GM03348 (cell line): ENCODE measurements around the gene COX7B2.

Source experiments
- DNase-seq: peaks from one replicate; pipeline ENCODE4 v3.0.0; 2012; ENCODE audit warnings: low spot score

The COX7B2 gene

GRCh38 chr4:46909078-46909477 is at the start of gene COX7B2:
Gene COX7B2 (minus strand): TSS chr4:46909245. CDS start chr4:46735192, 174,053 bp downstream.
- no peak for DNase-seq

GRCh38 chr4:46956451-46956850 is 47.4 kb upstream of the COX7B2 start:
- DNase-seq: no peak

- no peak for DNase-seq
These were observed 46.6 kb upstream of the COX7B2 start for GRCh38 chr4:46955601-46956000.

GRCh38 chr4:46954643-46955042 is 45.6 kb upstream of the COX7B2 start:
- DNase-seq: no peak

GRCh38 chr4:46953564-46953963 is 44.5 kb upstream of the COX7B2 start:
- no peak for DNase-seq

GRCh38 chr4:46952451-46952850 is 43.4 kb upstream of the COX7B2 start:
- DNase-seq: no peak

- no peak for DNase-seq
These were observed 41.8 kb upstream of the COX7B2 start for GRCh38 chr4:46950826-46951225.

GRCh38 chr4:46949822-46950221 is 40.8 kb upstream of the COX7B2 start:
- DNase-seq: no peak

GRCh38 chr4:46947541-46947940 is 38.5 kb upstream of the COX7B2 start:
- no peak for DNase-seq

- no peak for DNase-seq
These were observed 38.0 kb upstream of the COX7B2 start for GRCh38 chr4:46946919-46947536.

GRCh38 chr4:46945062-46945461 is 36.0 kb upstream of the COX7B2 start:
- no peak for DNase-seq

- DNase-seq: no peak
These were observed 35.3 kb upstream of the COX7B2 start for GRCh38 chr4:46944345-46944744.

GRCh38 chr4:46937493-46937892 is 28.4 kb upstream of the COX7B2 start:
- no peak for DNase-seq

- DNase-seq: no peak
These were observed 25.7 kb upstream of the COX7B2 start for GRCh38 chr4:46934726-46935125.

GRCh38 chr4:46933686-46934085 is 24.6 kb upstream of the COX7B2 start:
- no peak for DNase-seq

- peak; percentile 4 for DNase-seq
These were observed 22.9 kb upstream of the COX7B2 start for GRCh38 chr4:46931981-46932380.

GRCh38 chr4:46930891-46931290 is 21.8 kb upstream of the COX7B2 start:
- no peak for DNase-seq

GRCh38 chr4:46927201-46927600 is 18.2 kb upstream of the COX7B2 start:
- no peak for DNase-seq

GRCh38 chr4:46924789-46925529 is 15.9 kb upstream of the COX7B2 start:
- DNase-seq: no peak

GRCh38 chr4:46922205-46922604 is 13.2 kb upstream of the COX7B2 start:
- no peak for DNase-seq

GRCh38 chr4:46908148-46908547 is 897 bp downstream of the COX7B2 start:
- DNase-seq: no peak

GRCh38 chr4:46900082-46900481 is 9.0 kb downstream of the COX7B2 start:
- no peak for DNase-seq

- no peak for DNase-seq
These were observed 14.2 kb downstream of the COX7B2 start for GRCh38 chr4:46894826-46895225.

- no peak for DNase-seq
These were observed 19.0 kb downstream of the COX7B2 start for GRCh38 chr4:46890056-46890455.
